Retinal pigment epithelial cell (primary cell): Measurements from ENCODE around the gene SLC38A10.

ENCODE experiments used
- DNase-seq: peaks from one replicate; pipeline ENCODE4 v3.0.0-alpha.2; 2010; ENCODE audit warnings: low read depth
- H3K4me3 ChIP-seq: 2 replicates; pipeline ENCODE4 v1.5.1; 2011; ENCODE audit warnings: mild to moderate bottlenecking, low read length, control low read depth, moderate library complexity
- TF ChIP-seq, protein P1 (sequence below): conservative IDR thresholded peaks from 2 replicates; pipeline ENCODE4 v1.5.1; 2011; ENCODE audit warnings: low read depth, low read length, control low read depth, inconsistent platforms

Gene SLC38A10

DNA sequence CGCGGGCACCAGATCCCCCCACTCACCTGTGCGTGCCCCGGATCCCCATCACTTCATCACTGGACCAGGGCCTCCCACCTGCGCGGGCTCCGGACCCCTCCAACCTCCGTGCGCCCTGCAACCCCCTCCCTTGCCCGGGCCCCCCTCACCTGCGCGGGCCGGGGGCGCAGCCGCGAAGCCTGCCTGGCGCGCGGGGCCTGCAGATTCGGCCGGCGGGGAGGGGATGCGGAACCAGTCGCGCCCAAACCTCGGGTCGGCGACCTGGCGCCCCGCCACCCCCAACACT, 72.5 kb downstream of the SLC38A10 start:
- peak overlapping the region; percentile 71 for H3K4me3 ChIP-seq
- DNase-seq = no peak
- TF ChIP-seq, protein P1, sequence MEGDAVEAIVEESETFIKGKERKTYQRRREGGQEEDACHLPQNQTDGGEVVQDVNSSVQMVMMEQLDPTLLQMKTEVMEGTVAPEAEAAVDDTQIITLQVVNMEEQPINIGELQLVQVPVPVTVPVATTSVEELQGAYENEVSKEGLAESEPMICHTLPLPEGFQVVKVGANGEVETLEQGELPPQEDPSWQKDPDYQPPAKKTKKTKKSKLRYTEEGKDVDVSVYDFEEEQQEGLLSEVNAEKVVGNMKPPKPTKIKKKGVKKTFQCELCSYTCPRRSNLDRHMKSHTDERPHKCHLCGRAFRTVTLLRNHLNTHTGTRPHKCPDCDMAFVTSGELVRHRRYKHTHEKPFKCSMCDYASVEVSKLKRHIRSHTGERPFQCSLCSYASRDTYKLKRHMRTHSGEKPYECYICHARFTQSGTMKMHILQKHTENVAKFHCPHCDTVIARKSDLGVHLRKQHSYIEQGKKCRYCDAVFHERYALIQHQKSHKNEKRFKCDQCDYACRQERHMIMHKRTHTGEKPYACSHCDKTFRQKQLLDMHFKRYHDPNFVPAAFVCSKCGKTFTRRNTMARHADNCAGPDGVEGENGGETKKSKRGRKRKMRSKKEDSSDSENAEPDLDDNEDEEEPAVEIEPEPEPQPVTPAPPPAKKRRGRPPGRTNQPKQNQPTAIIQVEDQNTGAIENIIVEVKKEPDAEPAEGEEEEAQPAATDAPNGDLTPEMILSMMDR = no peak

DNA sequence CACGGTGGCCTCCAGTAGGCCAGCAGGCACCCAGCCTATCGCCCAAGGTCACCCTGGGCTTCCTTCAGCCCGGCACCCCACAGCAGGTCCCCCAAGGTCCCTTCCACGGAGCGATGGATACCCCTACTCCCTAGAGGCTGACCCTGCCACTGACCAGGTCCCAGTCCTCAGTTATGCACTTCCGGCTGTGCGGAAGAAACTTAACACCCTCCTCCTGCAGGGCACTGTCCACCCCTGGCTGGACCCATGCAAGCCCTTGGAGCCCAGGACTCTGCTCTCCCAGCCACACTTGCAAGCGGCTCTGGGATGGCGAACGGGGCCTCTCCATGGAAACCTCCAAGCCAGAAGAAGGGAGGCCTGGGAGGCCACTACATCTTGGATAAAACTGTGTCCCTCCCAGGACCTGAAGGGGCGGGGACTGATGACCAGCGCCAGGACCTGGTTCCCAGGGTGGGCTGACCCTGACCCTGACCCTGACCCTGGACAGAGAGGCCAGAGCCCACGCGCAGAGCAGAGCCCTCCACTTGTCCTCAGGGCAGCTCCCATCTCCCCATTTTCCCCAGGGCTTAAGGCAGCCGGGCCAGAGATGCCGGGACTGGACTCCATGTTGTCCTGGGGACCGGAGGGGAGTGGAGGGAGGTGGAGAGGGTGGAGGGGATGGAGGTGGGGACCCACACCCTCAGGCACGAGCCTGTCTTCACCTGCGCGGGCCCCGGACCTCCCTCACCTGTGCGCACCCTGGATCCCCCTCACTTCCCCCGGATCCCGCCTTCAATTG, 73.1 kb downstream of the SLC38A10 start:
- H3K4me3 ChIP-seq = peak overlapping the region; percentile 71
- no peak for DNase-seq
- TF ChIP-seq, protein P1 = no peak

DNA sequence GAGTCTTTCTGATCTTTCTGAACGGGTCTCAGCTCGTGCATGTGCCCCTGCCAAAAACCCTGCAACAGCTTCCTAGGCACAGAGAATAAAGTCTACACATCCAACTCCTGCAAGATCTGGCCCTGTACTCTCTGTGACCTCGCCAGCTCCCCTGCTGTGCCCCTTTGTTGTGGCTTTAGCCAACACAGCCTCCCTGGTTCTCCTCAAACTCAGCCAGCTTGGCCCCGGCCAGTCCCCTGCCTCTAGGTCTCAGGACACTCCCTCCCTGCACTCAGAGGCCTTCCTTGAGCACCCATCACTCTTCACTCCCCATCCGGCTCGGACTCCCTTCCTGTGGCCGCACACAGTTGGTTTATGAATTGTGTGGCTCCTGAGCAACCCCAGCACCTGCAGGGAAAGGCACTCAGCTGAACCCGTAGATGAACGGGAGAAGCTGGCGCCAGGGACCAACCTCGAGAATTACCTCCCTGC, 73.7 kb downstream of the SLC38A10 start:
- DNase-seq = no peak
- H3K4me3 ChIP-seq = peak overlapping the region; percentile 71
- TF ChIP-seq, protein P1 = no peak

DNA sequence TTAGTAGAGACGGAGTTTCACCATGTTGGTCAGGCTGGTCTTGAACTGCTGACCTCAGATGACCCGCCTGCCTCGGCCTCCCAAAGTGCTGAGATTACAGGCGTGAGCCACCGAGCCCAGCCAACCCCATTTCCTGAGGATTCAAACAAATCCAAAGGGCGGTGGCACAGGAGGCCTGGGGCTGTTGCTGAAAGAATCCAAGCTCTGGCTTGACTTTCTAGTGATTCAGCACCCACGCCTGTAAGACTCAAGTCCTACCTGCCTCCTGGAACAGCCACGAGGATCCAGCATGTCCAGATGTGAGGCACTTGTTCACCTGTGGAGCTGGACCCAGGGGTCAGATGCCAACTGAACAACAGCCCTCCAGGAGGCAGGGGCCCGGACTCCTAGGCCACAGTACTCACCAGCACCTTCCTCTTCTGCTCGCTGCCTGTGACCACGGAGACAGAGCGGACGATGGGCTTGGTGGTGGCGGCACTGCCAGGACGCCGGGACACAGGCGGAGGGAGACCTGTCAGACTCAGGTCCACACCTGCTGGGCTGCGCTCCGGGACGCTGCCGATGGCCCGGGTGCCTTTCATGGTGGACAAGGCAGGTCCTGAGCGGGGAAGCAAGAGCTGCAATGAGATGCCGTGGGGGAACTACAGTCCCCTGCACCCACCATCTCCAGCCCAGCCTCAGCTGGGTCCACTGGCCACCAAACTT, 75.5 kb downstream of the SLC38A10 start:
- no peak overlapping the region for H3K4me3 ChIP-seq
- no peak for DNase-seq
- TF ChIP-seq, protein P1 = no peak

DNA sequence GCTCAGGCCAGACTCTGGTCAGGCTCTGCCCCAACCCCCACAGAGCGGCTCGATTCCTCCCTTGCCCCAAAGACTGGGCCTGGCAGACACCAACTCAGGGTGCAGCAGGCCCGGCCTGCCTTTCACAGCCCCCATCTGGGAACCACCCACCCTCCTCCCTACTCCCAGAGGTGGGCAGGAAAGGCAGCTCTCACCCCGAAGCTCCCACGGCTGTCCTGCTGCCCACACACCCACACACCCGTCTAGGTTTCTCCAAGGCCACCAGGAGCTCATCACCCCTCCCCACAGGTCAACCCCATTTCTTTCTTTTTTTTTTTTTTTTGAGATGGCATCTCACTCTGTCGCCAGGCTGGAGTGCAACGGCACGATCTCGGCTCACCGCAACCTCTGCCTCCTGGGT, 76.1 kb downstream of the SLC38A10 start:
- H3K4me3 ChIP-seq = no peak overlapping the region
- TF ChIP-seq, protein P1 = no peak
- DNase-seq = no peak

DNA sequence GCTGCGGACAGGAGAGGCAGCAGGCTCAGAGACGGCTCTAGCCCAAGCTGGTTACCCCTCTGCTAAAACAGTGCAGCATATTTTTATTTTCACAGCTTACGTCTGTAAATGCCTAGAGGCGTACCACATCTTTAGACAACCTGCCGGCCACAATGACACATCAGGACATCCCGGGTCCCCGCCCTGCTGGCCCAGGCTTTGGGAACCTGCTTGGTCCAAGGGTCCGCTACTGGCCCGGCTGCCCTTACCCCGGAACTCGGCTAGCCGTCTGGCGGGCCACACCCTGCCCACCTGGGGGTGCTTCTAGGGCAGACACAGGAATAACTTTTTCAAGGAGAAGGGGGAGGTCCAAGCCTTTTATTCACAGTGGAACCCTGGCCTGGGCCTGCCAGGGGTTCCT, 76.6 kb downstream of the SLC38A10 start:
- no peak overlapping the region for H3K4me3 ChIP-seq
- DNase-seq = no peak
- TF ChIP-seq, protein P1 = no peak

DNA sequence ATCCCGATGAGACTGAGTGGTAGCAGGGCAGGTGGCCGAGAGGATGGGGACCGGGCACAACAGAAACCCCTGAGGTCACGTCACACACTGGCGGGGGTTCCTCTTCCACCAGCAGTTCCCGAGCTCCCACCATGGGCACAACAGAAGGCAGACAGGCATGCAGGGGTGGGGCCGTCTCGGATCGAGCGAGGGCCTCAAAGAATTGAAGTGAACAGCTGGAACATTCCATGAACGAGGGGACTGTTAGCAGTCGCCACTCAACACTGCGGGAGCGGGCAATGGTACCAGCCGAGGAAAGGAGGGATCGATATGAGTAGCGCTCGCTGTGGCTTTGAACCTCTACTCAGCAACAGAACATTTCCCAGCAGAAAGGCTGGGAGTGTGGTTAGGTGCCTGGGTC, 77.6 kb downstream of the SLC38A10 start:
- no peak overlapping the region for H3K4me3 ChIP-seq
- TF ChIP-seq, protein P1 = no peak
- no peak for DNase-seq
